ENCODE results near the gene MACROD2.
"Not testable (repeated sequence)": the region's sequence is repeated elsewhere in the genome, so short reads cannot be mapped to it uniquely, and the experiment has no call there.

The MACROD2 gene

DNA sequence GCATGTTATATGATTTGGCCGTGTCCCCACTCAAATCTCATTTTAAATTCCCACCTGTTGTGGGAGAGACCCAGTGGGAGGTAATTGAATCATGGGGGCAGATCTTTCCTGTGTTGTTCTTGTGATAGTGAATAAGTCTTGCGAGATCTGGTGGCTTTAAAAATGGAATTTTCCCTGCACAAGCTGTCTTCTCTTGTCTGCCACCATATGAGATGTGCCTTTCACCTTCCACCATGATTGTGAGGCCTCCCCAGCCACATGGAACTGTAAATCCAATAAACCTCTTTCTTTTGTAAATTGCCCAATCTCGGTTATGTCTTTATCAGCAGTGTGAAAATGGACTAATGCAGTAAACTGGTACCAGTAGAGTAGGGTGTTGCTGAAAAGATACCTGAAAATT, 986.2 kb downstream of the MACROD2 start:
- not testable (repeated sequence) for DNase-seq

GRCh38 chr20:14982324-14982723, 987.0 kb downstream of the MACROD2 start:
- not testable (repeated sequence) for DNase-seq

DNA sequence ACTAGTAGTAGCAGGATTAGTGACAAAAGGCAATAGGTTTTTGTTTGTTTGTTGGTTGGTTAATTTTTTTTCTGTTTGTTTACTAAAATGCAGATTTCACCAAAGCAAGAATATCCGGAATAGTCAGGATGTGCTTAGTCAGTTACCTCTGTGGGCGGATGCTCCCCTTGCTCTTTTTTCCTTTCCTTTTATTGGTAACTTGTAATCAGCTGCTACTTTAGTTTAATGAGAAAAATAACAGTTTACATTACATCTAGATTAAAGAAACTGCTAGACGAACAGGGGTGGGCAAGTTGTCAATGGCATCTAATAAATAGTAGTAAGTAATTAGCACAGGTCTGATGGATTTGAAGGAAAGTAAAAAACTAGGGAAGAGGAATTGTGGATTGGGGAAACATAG, 989.0 kb downstream of the MACROD2 start:
- DNase-seq = no peak

DNA sequence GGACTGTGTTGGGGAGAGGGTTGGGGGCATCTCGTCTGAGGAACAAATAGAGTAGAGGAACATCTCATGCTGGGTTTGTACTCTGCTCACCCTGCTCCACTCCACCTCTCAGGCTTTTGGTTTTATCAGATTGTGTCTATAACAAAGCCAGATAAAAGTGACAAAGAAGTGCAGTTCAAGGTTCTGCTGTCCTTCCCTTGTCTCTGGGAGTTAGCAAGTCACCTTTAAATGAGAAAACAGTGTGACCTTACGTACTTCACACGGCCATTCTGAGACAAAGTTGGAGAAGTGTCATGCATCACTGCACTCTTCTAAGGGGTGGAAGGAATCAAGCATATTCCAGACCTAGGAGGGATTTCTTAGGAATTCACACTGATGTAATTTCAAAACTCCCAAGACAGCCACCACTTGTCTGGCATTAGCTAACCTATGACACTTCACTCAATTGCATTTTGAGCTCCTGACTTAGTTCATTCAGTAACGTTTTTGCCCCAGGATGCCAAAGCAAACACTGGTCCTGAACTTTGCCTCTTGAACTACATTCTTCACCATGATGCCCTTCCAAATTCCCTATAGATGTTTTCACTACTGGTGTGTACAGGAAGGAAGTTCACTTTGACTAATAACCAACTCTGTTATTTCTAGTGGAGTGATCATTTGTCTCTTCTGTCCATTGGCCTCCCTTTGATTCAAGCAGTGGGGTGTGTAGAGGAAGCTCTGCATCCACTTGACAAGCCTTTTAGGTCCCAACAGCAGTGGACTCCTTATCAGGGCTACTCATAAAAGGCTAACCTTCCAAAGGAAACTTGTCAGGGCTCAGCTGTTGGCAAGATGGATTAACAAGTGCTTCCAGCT, 989.7 kb downstream of the MACROD2 start:
- no peak for DNase-seq

DNA sequence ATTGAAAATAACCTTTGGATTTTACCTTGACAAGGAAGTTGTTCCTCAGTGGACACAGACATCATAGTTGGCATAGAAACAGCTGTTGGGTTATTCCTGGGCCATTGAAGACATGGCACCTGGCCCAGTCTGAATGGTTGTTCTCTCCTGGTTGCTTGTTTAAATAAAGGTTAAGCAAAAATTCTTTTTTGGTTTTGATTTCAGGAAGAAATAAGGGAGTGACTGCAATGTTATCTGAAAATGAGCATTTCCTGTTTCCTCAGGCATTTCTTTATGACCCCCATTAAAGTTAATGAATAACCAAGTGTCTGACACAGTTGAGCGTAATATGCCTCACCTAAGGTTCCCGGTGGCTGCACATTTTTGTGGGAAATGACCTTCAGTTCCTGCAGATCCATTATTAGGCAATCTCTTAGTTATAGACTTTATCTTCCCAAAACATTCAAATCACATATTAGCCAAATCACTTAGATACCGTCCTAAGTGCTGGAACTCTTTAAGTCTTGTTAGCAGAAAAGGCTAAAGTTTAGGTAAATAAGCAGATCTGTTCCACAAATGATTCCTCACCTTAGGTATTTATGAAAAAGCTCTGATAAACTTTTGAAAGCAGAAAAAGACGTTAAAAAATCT, 990.8 kb downstream of the MACROD2 start:
- DNase-seq = no peak

GRCh38 chr20:14986656-14987055, 991.3 kb downstream of the MACROD2 start:
- no peak for DNase-seq

- DNase-seq = no peak
Observed at GRCh38 chr20:14989535-14990290, 994.4 kb downstream of the MACROD2 start.

DNA sequence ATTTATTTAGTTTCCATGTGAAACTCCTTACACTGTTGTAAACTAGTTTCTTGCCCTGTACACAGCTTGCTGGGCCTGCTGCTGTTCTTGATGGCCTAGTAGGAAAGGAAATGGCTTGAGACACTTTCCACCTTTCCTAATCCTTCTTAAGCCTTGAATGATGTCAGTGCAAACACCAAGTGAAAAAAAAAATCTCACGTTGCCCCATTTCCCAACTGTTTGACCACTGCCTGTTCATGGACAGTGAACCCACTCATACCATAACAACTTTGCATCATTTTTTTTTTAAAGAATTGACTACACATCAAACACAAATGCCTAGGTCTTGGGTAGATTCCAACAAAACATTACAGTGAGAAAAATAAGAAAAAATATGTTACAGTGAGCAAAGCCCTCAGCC, 995.7 kb downstream of the MACROD2 start:
- no peak for DNase-seq

DNA sequence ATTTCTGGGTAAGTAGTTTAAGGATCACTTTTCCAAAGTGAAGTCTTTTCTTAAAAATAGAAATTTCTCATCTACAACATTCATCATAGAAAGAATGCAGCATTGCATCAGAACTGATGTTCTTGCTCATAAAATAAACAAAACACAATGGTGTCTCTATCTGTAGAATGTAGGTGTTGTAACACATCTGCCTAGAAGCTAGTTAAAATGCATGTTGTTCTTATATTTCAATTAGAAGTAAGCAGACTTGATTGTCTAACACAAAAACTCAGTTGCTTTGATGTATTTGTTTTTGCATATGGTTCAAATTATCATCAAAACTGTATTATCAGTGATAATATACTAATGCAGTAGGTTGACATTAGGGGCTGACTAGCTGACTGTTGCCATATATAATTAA, 996.8 kb downstream of the MACROD2 start:
- no peak for DNase-seq

DNA sequence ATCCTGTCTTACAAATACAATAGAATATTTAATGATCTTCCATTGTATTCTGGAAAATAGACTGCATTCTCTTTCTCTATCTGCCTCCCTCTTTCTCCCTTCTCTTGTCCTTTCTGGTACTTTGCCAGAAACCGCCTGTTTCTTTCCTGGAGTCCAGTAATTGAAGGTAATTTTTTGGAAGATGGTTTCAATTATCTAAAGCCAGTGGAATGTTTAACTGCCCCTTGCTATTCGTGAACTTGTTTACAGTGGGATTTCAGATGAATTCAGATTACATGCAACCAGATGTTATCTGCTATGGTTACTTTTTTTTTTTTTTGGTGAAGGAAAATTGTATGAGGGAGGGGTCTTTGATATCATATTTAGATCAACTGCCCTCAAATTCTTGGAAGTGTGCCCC, 997.6 kb downstream of the MACROD2 start:
- no peak for DNase-seq

DNA sequence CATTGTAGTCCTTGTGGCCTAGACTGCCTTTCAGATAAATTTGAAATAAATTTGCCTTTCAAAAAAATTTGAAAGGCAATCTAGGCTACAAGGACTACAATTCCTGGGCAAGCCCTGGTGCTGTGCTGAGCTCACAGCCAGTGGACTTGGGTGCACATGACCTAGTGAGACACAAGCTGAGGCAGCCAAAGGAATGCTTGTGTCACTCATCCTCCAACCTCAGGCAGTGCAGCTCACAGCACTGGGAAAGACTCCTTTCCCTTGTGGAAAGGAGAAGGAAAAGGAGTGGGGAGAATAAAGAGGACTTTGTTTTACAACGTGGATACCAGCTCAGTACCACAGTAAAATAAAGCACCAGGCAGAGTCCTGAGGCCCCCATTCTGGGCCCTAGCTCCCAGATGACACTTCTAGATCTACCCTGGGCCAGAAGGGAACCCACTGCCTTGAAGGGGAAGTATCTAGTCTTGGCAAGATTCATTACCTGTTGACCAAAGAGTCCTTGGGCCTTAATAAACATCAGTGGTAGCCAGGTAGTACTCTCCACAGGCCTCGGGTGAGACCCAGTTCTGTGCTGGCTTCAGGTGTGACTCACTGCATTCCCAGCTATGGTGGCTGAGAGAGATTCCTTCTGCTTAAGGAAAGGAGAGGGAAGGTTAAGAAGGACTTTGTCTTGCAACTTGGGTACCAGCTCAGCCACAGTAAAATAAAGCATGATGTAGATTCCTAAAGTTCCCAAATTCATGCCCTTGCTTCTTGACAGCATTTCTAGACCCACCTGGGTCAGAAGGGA, 1001.8 kb downstream of the MACROD2 start:
- no peak for DNase-seq

DNA sequence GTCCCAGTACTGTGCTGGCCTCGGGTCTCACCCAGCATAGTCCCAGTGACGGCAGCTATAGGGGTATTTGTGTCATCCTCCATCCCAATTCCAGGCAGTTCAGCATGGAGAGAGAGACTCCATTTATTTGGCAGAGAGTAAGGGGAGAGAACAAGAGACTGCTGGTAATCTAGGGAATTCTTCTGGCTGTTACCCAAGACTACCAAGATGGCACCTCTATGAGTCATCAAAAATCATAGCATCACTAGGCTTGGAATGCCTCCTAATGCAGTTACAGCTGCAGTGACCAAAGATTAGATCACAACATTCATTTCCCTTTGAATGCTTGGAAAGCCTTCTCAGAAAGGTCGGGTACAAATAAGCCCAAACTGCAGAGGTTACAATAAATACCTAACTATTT, 1002.5 kb downstream of the MACROD2 start:
- DNase-seq = no peak

DNA sequence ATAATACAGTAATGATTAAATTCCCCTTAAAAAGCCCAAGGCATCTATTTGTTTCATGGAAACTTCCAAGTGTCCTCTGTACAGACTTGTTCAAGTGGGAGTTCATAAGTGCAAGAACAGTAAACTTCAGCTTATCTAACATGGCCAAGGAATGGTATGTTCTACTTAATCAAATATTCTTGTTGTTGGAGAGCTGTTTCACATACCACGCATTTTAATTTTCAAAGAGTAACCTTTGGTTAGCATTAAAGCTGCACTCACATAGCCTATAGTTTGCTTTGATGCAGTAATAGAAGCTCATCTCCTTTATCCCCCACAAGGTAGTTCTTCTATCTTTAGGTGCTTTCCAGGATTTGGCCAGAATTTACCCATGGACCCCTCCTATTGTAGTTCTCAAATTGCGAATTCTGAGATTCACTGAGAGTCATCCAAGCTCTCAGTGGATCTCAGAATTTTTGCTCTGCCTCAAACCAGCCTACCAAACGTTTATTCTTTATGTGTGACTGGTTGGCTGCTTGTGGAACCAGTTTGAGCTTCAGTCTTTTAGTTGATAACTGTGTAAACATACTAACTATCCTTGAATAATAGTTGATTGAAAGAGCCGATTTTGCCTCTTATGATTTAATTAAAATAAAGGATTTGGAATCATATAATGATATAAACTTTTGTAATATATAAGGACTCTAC, 1010.1 kb downstream of the MACROD2 start:
- DNase-seq = no peak

- no peak for DNase-seq
Observed at GRCh38 chr20:15011631-15012030, 1016.3 kb downstream of the MACROD2 start.

DNA sequence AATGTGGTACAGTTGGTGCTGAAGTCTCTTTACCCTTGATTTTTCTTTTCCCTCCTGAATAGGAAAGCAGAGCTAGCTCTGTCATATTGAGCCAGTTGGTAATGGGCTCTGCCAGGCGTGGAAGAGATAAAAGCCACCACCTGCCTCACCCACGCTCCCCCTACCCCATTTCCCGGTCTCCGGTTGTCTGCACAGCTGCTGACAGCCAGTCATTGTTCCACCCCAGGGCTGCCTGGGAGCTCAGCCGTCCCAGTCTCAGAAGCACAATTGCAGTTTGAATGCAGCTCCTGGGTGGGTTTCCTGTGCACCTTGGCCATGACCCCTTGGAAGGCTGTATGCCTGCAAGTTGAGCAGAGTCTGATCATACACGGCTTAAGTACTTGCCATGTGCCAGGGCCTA, 1017.2 kb downstream of the MACROD2 start:
- no peak for DNase-seq

GRCh38 chr20:15016875-15017274, 1021.6 kb downstream of the MACROD2 start:
- DNase-seq = not testable (repeated sequence)

DNA sequence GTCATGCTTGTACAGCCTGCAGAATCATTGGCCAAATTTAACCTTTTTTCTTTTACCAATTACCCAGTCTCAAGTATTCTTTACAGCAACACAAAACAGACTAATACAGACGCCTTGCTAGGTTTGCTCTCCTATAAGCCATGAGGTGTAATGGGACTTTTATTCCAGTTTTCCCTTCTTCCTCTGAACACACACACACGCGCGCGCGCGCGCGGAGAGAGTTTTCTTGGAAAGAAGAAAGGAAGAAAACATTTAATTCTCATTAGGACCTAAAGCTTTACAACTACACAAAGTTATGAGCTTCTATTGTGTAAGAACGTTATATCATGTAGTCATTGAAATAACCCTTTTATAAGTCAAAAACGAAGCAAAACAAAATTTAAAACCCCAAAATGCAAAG, 1023.6 kb downstream of the MACROD2 start:
- DNase-seq = no peak

- no peak for DNase-seq
Observed at GRCh38 chr20:15020845-15021244, 1025.5 kb downstream of the MACROD2 start.

- DNase-seq = no peak
Observed at GRCh38 chr20:15022921-15023320, 1027.6 kb downstream of the MACROD2 start.

DNA sequence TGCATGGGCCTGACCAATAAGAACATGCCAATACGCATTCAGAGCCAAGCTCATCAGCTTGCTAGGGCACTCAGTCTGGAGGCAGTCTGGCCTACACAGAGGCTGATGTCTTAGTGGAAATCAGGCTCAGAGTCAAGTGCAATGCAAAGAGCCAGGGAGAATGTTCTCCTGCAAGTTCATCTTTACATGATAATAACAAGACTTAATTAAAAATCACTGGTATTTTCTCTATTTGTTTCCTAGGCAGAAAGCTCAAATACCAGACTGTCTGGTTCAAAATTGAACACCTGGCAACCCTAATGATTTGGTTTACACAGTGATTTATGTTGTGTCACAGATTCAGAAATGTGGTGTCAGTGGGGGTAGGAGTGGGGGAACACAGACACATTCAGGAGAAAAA, 1031.4 kb downstream of the MACROD2 start:
- no peak for DNase-seq

DNA sequence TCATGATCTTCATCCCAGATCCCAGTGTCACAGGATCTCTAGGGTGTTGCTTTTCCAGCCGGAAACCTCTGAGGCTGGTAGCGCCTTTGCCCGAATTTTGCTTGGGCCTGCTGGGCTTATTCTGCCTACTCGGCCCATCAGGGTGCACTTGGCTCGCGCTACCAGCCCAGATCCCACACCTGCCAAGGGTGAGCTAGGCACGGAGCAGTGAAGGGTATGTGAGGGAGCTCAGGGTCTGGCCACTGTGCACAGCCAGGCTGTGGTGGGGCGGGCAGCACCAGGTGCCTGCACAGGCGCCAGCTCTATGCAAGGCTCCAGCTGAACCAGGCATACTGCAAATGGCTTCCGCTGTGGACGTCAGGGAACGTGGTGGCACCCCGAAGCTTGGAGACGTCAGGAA, 1035.5 kb downstream of the MACROD2 start:
- no peak for DNase-seq
